MM.1S (cell line): ENCODE measurements around the gene MARF1.
A peak's percentile ranks its signal among the peaks of the same experiment; 100 is the strongest.
"Not testable (repeated sequence)": the region's sequence is repeated elsewhere in the genome, so short reads cannot be mapped to it uniquely, and the experiment has no call there.

Experiments used
- DNase-seq: peaks from one replicate; pipeline ENCODE4 v3.0.0-alpha.2; 2015
- H2AFZ ChIP-seq: fragments of 300-600 bp; sonication (generic); 2 replicates; pipeline ENCODE4 v1.6.0; 2016; ENCODE audit warnings: antibody characterized with exemption, low read length
- H3F3A ChIP-seq: fragments of 300-600 bp; sonication (generic); 2 replicates; pipeline ENCODE4 v1.6.1; 2016; ENCODE audit warnings: mild to moderate bottlenecking, antibody characterized with exemption, low read length, moderate library complexity, mixed read lengths; ENCODE audit not compliant: insufficient read depth
- H3K27ac ChIP-seq: fragments of 300-600 bp; sonication (generic); 2 replicates; pipeline ENCODE4 v1.5.1; 2016; ENCODE audit warnings: mild to moderate bottlenecking, low read length
- H3K27me3 ChIP-seq: fragments of 300-600 bp; sonication (generic); replicated peaks from 2 replicates; pipeline ENCODE4 v1.6.0; 2016; ENCODE audit warnings: low read length; ENCODE audit not compliant: insufficient read depth
- H3K36me3 ChIP-seq: fragments of 300-600 bp; sonication (generic); replicated peaks from 2 replicates; pipeline ENCODE4 v1.6.1; 2016; ENCODE audit warnings: mild to moderate bottlenecking, low read length, mixed read lengths; ENCODE audit not compliant: insufficient read depth
- H3K4me1 ChIP-seq: fragments of 300-600 bp; sonication (generic); 2 replicates; pipeline ENCODE4 v1.6.1; 2016; ENCODE audit warnings: low read length, mixed read lengths
- H3K4me2 ChIP-seq: fragments of 300-600 bp; sonication (generic); 2 replicates; pipeline ENCODE4 v1.6.0; 2016; ENCODE audit warnings: low read depth, low read length
- H3K4me3 ChIP-seq: fragments of 300-600 bp; sonication (generic); 2 replicates; pipeline ENCODE4 v1.5.1; 2016; ENCODE audit warnings: low read length, mixed read lengths
- H3K79me2 ChIP-seq: fragments of 300-600 bp; sonication (generic); 2 replicates; pipeline ENCODE4 v1.6.1; 2016; ENCODE audit warnings: mixed run types, low read length, mixed read lengths
- H3K9ac ChIP-seq: fragments of 300-600 bp; sonication (generic); 2 replicates; pipeline ENCODE4 v1.6.1; 2016; ENCODE audit warnings: low read length, mixed read lengths
- H3K9me2 ChIP-seq: fragments of 300-600 bp; sonication (generic); replicated peaks from 2 replicates; pipeline ENCODE4 v1.6.1; 2016; ENCODE audit warnings: mild to moderate bottlenecking, low read length, mixed read lengths; ENCODE audit not compliant: insufficient read depth
- H3K9me3 ChIP-seq: fragments of 300-600 bp; sonication (generic); replicated peaks from 2 replicates; pipeline ENCODE4 v1.6.1; 2016; ENCODE audit warnings: mild to moderate bottlenecking, low read length, mixed read lengths; ENCODE audit not compliant: insufficient read depth
- H4K20me1 ChIP-seq: fragments of 300-600 bp; sonication (generic); 2 replicates; pipeline ENCODE4 v1.6.1; 2016; ENCODE audit warnings: mild to moderate bottlenecking, low read length, moderate library complexity, mixed read lengths; ENCODE audit not compliant: insufficient read depth
- EZH2 ChIP-seq: fragments of 300-600 bp; sonication (generic); optimal IDR thresholded peaks from 2 replicates; pipeline ENCODE3; 2017; ENCODE audit warnings: low read depth, mild to moderate bottlenecking, antibody characterized with exemption, low read length, mixed read lengths
- EZH2phosphoT487 ChIP-seq: fragments of 300-600 bp; sonication (generic); IDR thresholded peaks from 2 replicates; pipeline ENCODE4 v1.6.1; 2018; ENCODE audit warnings: antibody characterized with exemption, low read length
- TF ChIP-seq, protein P1 (sequence below): fragments of 300-600 bp; sonication (generic); IDR thresholded peaks from 2 replicates; pipeline ENCODE4 v1.5.1; 2016; ENCODE audit warnings: antibody characterized with exemption, low read length, mixed read lengths

MARF1 gene

DNA sequence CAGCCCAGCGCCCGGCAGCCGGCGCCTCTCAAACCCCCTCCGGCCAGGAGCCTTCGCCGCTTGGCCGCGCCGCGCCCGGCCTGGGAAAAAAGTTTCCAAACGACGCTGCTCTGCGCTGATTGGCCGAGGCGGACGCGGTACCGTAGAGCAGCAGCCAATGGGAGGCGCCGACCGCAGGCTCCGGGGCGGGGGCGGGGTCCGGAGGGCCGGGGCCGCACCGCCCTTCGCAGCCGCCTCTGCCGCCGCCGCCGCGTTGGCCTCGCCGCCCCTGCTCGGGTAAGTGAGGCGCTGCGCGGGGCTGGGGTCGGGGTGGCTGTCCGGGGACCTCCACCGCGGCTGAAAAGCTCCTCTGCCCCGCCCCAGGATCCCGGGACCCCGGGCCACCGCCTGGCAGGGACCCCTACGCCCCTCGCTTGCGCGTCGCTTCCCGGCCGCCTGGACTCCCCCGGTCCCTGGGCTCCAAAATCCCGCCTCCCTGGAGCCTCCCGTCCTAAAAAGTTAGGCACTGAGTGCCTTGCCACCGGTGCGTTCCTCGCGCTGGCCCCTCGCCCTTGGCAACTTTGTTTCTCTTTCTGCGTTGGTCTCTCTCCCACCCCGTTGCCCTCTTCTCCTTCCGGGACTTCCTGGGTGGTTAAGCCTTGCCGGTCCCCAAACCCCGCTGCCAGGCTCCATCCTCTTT lies 7.2 kb upstream of the MARF1 start, which contains the start of gene NDE1:
NDE1 (plus strand) TSS at position 227 of the 679 bp plus-strand sequence. CDS start 14,534 bp downstream, outside the sequence.
- H3K79me2 ChIP-seq, result peaks cover 51% of the 10 kb centered on the region
- no peak for TF ChIP-seq EZH2phosphoT487
- TF ChIP-seq, protein P1, sequence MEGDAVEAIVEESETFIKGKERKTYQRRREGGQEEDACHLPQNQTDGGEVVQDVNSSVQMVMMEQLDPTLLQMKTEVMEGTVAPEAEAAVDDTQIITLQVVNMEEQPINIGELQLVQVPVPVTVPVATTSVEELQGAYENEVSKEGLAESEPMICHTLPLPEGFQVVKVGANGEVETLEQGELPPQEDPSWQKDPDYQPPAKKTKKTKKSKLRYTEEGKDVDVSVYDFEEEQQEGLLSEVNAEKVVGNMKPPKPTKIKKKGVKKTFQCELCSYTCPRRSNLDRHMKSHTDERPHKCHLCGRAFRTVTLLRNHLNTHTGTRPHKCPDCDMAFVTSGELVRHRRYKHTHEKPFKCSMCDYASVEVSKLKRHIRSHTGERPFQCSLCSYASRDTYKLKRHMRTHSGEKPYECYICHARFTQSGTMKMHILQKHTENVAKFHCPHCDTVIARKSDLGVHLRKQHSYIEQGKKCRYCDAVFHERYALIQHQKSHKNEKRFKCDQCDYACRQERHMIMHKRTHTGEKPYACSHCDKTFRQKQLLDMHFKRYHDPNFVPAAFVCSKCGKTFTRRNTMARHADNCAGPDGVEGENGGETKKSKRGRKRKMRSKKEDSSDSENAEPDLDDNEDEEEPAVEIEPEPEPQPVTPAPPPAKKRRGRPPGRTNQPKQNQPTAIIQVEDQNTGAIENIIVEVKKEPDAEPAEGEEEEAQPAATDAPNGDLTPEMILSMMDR, result no peak
- no peak for TF ChIP-seq EZH2

DNA sequence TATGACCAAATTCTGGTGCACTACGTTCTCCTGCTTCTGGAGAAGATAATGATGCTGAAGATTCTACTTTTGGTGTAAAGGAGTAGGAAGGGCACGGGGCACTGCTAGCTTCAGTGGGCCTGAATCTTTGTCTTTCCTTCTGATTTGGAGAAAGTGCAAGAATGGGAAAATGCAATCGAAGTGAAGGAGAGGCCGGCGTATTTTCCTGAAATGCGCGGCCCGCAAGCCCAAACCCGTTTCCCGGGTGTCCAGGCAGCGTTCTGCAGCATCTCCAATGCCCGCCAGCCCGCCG lies 6.7 kb upstream of the MARF1 start:
- Histone ChIP-seq H3K9ac (peak overlapping the region; percentile 60; the same call in 1 of the 2 replicates), H3K9me3 (no peaks in the 10 kb centered on the region), H3F3A (peaks cover 35% of the 10 kb centered on the region), H3K27ac (peak overlapping the region; percentile 29; the same call in 1 of the 2 replicates), H3K9me2 (no peaks in the 10 kb centered on the region), H3K36me3 (no peaks in the 10 kb centered on the region), H3K4me1 (peaks cover 31% of the 10 kb centered on the region), H2AFZ (peak overlapping the region; percentile 93), H3K4me3 (peak overlapping the region; percentile 79), H3K79me2 (peaks cover 46% of the 10 kb centered on the region), H4K20me1 (no peaks in the 10 kb centered on the region), H3K4me2 (peak overlapping the region; percentile 100), H3K27me3 (no peaks in the 10 kb centered on the region)
- no peak for DNase-seq
- TF ChIP-seq EZH2phosphoT487 (no peak), EZH2 (no peak)
- TF ChIP-seq, protein P1, result no peak

More for the DNA sequence above, 7.2 kb upstream of the MARF1 start, which contains the start of gene NDE1:
- H3K9me2 ChIP-seq, result no peaks in the 10 kb centered on the region
- no peaks in the 10 kb centered on the region for H3K36me3 ChIP-seq
- H3K4me3 ChIP-seq, result peak within 1 kb of the TSS; percentile 85
- H3F3A ChIP-seq, result peaks cover 30% of the 10 kb centered on the region
- H3K4me1 ChIP-seq, result peaks cover 26% of the 10 kb centered on the region
- no peaks in the 10 kb centered on the region for H3K9me3 ChIP-seq
- H3K4me2 ChIP-seq, result peak within 1 kb of the TSS; percentile 100
- peak within 1 kb of the TSS; percentile 82 for H3K9ac ChIP-seq
- H2AFZ ChIP-seq, result peak within 1 kb of the TSS; percentile 93
- peak; percentile 94 for DNase-seq
- peak within 1 kb of the TSS; percentile 54; the same call in 1 of the 2 replicates for H3K27ac ChIP-seq
- H3K27me3 ChIP-seq, result no peaks in the 10 kb centered on the region
- H4K20me1 ChIP-seq, result no peaks in the 10 kb centered on the region

DNA sequence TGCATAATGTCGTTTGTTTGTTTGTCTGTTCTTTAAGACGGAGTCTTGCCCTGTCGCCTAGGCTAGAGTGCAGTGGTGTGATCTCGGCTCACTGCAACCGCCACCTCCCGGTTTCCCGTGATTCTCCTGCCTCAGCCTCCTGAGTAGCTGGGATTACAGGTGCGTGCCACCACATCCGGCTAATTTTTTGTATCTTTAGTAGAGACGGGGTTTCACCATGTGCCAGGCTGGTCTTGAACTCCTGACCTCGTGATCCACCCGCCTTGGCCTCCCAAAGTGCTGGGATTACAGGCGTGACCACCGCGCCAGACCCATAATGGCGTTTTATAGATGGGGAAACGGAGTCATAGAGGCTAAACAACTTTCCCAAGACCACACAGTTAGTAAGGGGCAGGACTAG lies 6.4 kb upstream of the MARF1 start:
- Histone ChIP-seq H3K9ac (peak overlapping the region; percentile 60; the same call in 1 of the 2 replicates), H3F3A (peaks cover 39% of the 10 kb centered on the region), H2AFZ (peak overlapping the region; percentile 93), H3K27ac (peak overlapping the region; percentile 29; the same call in 1 of the 2 replicates), H3K4me2 (peak overlapping the region; percentile 100), H3K4me1 (peaks cover 35% of the 10 kb centered on the region), H3K4me3 (peak overlapping the region; percentile 79), H3K79me2 (peaks cover 42% of the 10 kb centered on the region)
- DNase-seq, H4K20me1 ChIP-seq, H3K27me3 ChIP-seq, H3K9me2 ChIP-seq, H3K36me3 ChIP-seq, H3K9me3 ChIP-seq: not testable (repeated sequence)

DNA sequence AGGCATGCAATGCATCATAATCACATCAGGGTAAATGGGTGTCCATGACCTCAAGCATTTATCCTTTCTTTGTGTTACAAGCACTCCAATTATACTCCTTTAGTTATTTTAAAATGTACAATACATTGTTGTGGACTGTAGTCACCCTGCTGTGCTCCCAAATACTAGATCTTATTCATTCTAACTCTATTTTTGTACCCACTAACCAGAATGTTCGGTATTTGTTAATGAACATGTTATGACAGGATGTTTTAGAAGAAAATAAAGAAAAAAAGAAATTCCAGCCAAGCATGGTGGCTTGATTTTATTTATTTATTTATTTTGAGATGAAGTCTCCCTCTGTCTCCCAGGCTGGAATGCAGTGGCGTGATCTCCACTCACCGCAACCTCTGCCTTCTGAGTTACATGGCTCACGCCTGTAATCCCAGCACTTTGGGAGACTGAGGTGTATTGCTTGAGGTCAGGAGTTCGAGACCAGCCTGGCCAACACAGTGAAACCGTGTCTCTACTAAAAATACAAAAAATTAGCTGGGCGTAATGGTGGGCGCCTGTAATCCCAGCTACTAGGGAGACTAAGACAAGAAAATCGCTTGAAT lies 5.3 kb upstream of the MARF1 start:
- Histone ChIP-seq H3K36me3 (no peaks in the 10 kb centered on the region), H3K4me3 (no peak overlapping the region), H3K9me3 (no peaks in the 10 kb centered on the region), H3K9ac (no peak overlapping the region), H3K27me3 (no peaks in the 10 kb centered on the region), H3K79me2 (peaks cover 32% of the 10 kb centered on the region), H3K4me1 (peaks cover 37% of the 10 kb centered on the region), H3K27ac (no peak overlapping the region), H3K4me2 (no peak overlapping the region), H4K20me1 (no peaks in the 10 kb centered on the region), H3K9me2 (no peaks in the 10 kb centered on the region), H3F3A (peaks cover 50% of the 10 kb centered on the region), H2AFZ (no peak overlapping the region)
- no peak for DNase-seq
- TF ChIP-seq EZH2 (no peak), EZH2phosphoT487 (no peak)
- TF ChIP-seq, protein P1, result no peak
